GM12878 (cell line): ENCODE measurements around the gene SLC15A3. TPM values are rescaled to one million over a fixed set of nuclear protein-coding genes. Genes with fewer than 3 reads are reported as not detected.

Experiments used
- ATAC-seq: fragments of 200-7000 bp; cut with Tn5 transposase; 3 replicates; pipeline ENCODE4 v1.9.1; 2020; ENCODE audit warnings: mild to moderate bottlenecking, moderate library complexity
- BruUV-seq: library from RNA; stranded (reverse); fragments of 400-500 nt; replicated peaks from 2 replicates; lab custom pipeline; 2021; lab: Mats Ljungman, UMichigan
- CTCF ChIA-PET: fragments of 300-600 bp; sonication (Branson Sonifier 250); formaldehyde crosslinking; extraction: SDS; loops from one replicate; lab custom pipeline; 2021; ENCODE audit warnings: inconsistent platforms; lab: Yijun Ruan, JAX
- POLR2A ChIA-PET: fragments of 350-600 bp; formaldehyde crosslinking; extraction: SDS; loops from one replicate; lab custom pipeline; 2021; ENCODE audit warnings: inconsistent platforms; lab: Charles Lee
- RAD21 ChIA-PET: fragments of 300-600 bp; sonication (Branson Sonifier 250); formaldehyde crosslinking; loops from one replicate; lab custom pipeline; 2023; ENCODE audit warnings: antibody characterized with exemption; ENCODE audit not compliant: unreplicated experiment; lab: Charles Lee
- SMC1A ChIA-PET: fragments of 300-600 bp; sonication (Branson Sonifier 250); formaldehyde crosslinking; loops from one replicate; lab custom pipeline; 2023; ENCODE audit not compliant: unreplicated experiment, uncharacterized antibody; lab: Charles Lee
- DNase-seq: peaks from one replicate; pipeline ENCODE4 v3.0.0-alpha.2; 2011; ENCODE audit warnings: low read depth, low spot score
- FAIRE-seq: peaks from 3 replicates; lab custom pipeline; 2011; peaks lifted over from hg19 to GRCh38; lab: Jason Lieb, UNC
- H2AFZ ChIP-seq: 2 replicates; pipeline ENCODE4 v1.6.0; 2011; ENCODE audit warnings: low read depth, low read length, control low read depth; ENCODE audit not compliant: control insufficient read depth
- H3K27ac ChIP-seq: 2 replicates; pipeline ENCODE4 v1.5.1; 2011; ENCODE audit warnings: control low read depth; ENCODE audit not compliant: control insufficient read depth, insufficient read depth
- H3K27me3 ChIP-seq, 2 experiments: replicated peaks in 1 of 2; 2 replicates each; pipeline versions ENCODE4 v1.6.0 to v1.6.1; 2011; ENCODE audit warnings: low read length in 1 of 2; ENCODE audit not compliant: control insufficient read depth in 2 of 2, insufficient read depth in 2 of 2
- H3K36me3 ChIP-seq, 2 experiments: 2 replicates each; pipeline ENCODE4 v1.5.1; 2011; ENCODE audit warnings: low read length in 1 of 2; ENCODE audit not compliant: control insufficient read depth in 2 of 2, insufficient read depth in 2 of 2
- H3K4me1 ChIP-seq: 2 replicates; pipeline ENCODE4 v1.6.1; 2011; ENCODE audit warnings: mild to moderate bottlenecking, low read length, moderate library complexity, mixed read lengths; ENCODE audit not compliant: control insufficient read depth, insufficient read depth
- H3K4me2 ChIP-seq: 2 replicates; pipeline ENCODE4 v1.6.0; 2011; ENCODE audit warnings: control low read depth; ENCODE audit not compliant: control insufficient read depth, insufficient read depth
- H3K4me3 ChIP-seq: fragments of 200-600 bp; sonication (generic); 2 replicates; pipeline ENCODE4 v1.5.1; 2016
- H3K79me2 ChIP-seq: 2 replicates; pipeline ENCODE4 v1.6.0; 2011; ENCODE audit warnings: low read length; ENCODE audit not compliant: control insufficient read depth, insufficient read depth
- H3K9ac ChIP-seq: 2 replicates; pipeline ENCODE4 v1.8.0; 2011; ENCODE audit warnings: low read length, control low read depth, mixed read lengths; ENCODE audit not compliant: control insufficient read depth, insufficient read depth
- H3K9me3 ChIP-seq: replicated peaks from 3 replicates; pipeline ENCODE4 v1.5.1; 2011; ENCODE audit warnings: mild to moderate bottlenecking, low read length; ENCODE audit not compliant: control insufficient read depth, insufficient read depth
- H4K20me1 ChIP-seq: 2 replicates; pipeline ENCODE4 v1.6.0; 2011; ENCODE audit not compliant: control insufficient read depth, insufficient read depth
- ATF7 ChIP-seq: fragments of 450-650 bp; IDR thresholded peaks from 2 replicates; pipeline ENCODE4 v1.6.1; 2016; ENCODE audit warnings: low read depth, mild to moderate bottlenecking
- BCL11A ChIP-seq: IDR thresholded peaks from 2 replicates; pipeline ENCODE4 v1.6.1; 2011; ENCODE audit warnings: low read depth, low read length
- GATAD2B ChIP-seq: fragments of 450-650 bp; conservative IDR thresholded peaks from 2 replicates; pipeline ENCODE4 v1.6.1; 2017; ENCODE audit warnings: low read depth, mild to moderate bottlenecking, moderate library complexity
- LARP7 ChIP-seq: fragments of 450-650 bp; IDR thresholded peaks from 2 replicates; pipeline ENCODE4 v1.6.1; 2017; ENCODE audit warnings: mild to moderate bottlenecking
- MTA2 ChIP-seq: fragments of 450-650 bp; IDR thresholded peaks from 2 replicates; pipeline ENCODE4 v1.6.1; 2016; ENCODE audit warnings: low read depth, mild to moderate bottlenecking, moderate library complexity
- MYB ChIP-seq: fragments of 150-350 bp; IDR thresholded peaks from 2 replicates; pipeline ENCODE4 v1.6.1; 2014; ENCODE audit warnings: mild to moderate bottlenecking, low read depth, low read length, borderline replicate concordance
- SMAD1 ChIP-seq: fragments of 450-650 bp; IDR thresholded peaks from 2 replicates; pipeline ENCODE4 v1.6.1; 2018; ENCODE audit warnings: mild to moderate bottlenecking, low read depth; ENCODE audit not compliant: partially characterized antibody
- SPI1 ChIP-seq: IDR thresholded peaks from 2 replicates; pipeline ENCODE4 v1.6.1; 2011; ENCODE audit warnings: low read depth, mild to moderate bottlenecking, low read length, moderate library complexity, borderline replicate concordance; ENCODE audit not compliant: insufficient read depth
- SUPT20H ChIP-seq: IDR thresholded peaks from 2 replicates; pipeline ENCODE4 v1.6.1; 2011; ENCODE audit warnings: low read depth, mild to moderate bottlenecking, low read length, moderate library complexity, borderline replicate concordance; ENCODE audit not compliant: control insufficient read depth
- TAF1 ChIP-seq: IDR thresholded peaks from 2 replicates; pipeline ENCODE4 v1.6.1; 2011; ENCODE audit warnings: mild to moderate bottlenecking, low read depth, low read length, borderline replicate concordance
- ZSCAN29 ChIP-seq: fragments of 450-650 bp; IDR thresholded peaks from 2 replicates; pipeline ENCODE4 v1.6.1; 2017; ENCODE audit warnings: mild to moderate bottlenecking, moderate library complexity
- in situ Hi-C: fragments of 300-500 bp; cut with MboI; formaldehyde crosslinking; loops from 9 replicates; pipeline ENCODE4 v1.14.3; 2018; ENCODE audit warnings: mixed read lengths
- intact Hi-C: fragments of 100-400 bp; cut with micrococcal nuclease; formaldehyde crosslinking; loops from one replicate; pipeline ENCODE4 v1.14.2; 2022; ENCODE audit not compliant: unreplicated experiment
- polyA plus RNA-seq, 11 experiments: library from polyadenylated mRNA; depleted of rRNA in 4 of 11; unstranded in 6 of 11; stranded (reverse) in 5 of 11; fragments of >200 nt; fragmentation: Nextera tagmentation in 4 of 11; fragmentation: Illumina TruSeq in 1 of 11; extraction: Ambion mirVana in 4 of 11; extraction: Trizol in 1 of 11; gene quantifications; 1 replicate in 1 of 11; 2 replicates in 10 of 11; pipeline versions ENCODE4 v1.2.1 to v1.2.3, GENCODE V29; 2011 to 2016; ENCODE audit warnings: inconsistent platforms in 2 of 11, missing spikeins in 2 of 11, low read depth in 1 of 11
- total RNA-seq, 4 experiments: library from RNA; depleted of rRNA in 3 of 4; stranded (reverse); fragments of >200 nt in 3 of 4; fragmentation: Illumina TruSeq in 1 of 4; extraction: Trizol in 1 of 4; gene quantifications; 2 replicates each; pipeline versions ENCODE4 v1.2.1 to v1.2.3, GENCODE V29; 2013 to 2021
- TF ChIP-seq, protein P1 (sequence below): IDR thresholded peaks from 2 replicates; pipeline ENCODE4 v1.6.1; 2012; ENCODE audit warnings: improper control_type of control experiment, low read depth, low read length; ENCODE audit not compliant: insufficient replicate concordance
- TF ChIP-seq, protein P2 (sequence below): IDR thresholded peaks from 2 replicates; pipeline ENCODE4 v1.6.1; 2012; ENCODE audit warnings: low read depth, low read length, improper control_type of control experiment
- TF ChIP-seq, protein P3 (sequence below): fragments of 450-650 bp; IDR thresholded peaks from 2 replicates; pipeline ENCODE4 v1.6.1; 2017; ENCODE audit warnings: mild to moderate bottlenecking

The SLC15A3 gene
- total and polyA plus RNA-seq, 10 of the 15 experiments (the other 5 are each of a cell fraction or from before 2014, with no cell fraction given), result 17.7 to 102 (median 55.8) TPM

DNA sequence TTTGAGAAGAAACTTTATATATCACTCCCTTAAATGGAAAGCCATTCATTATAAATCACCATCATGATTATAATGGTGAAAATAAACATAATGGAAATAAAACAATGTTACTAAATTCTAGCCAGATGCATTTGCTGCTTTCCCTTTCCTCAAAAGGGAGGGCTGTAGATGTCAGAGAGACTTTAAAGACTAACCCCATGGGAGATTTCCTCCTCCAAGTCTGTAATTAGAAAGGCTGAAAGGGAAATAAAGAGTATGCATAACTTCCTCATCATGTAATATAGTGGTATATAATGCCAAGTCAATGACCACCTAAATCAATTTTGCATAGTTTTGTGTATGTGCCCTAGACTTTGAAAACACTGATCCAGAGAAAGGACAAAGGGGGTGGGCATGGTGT is 25.9 kb upstream of the SLC15A3 start:
- intact Hi-C loops (no loop called here), in situ Hi-C loops (no loop called here)
- H4K20me1 ChIP-seq, result no peaks in the 10 kb centered on the region
- ChIA-PET CTCF (interaction anchor here (1.0 to 1.8 kb wide), 3 partner anchors 63 to 209 kb away, joined by 3 to 8 read pairs (median 7); no protein-coding TSS in a partner anchor), RAD21 (interaction anchor here (1.5 to 2.0 kb wide), 2 partner anchors 8 to 209 kb away, joined by 5 to 6 read pairs; no protein-coding TSS in a partner anchor), SMC1A (interaction anchor here (0.9 to 1.8 kb wide), 4 partner anchors 8 to 115 kb away, joined by 3 to 7 read pairs (median 6); no protein-coding TSS in a partner anchor), POLR2A (no interaction called here)
- H3K36me3 ChIP-seq, result no peaks in the 10 kb centered on the region
- no TSS peak for BruUV-seq
- H3K4me1 ChIP-seq, result no peaks in the 10 kb centered on the region
- no peak overlapping the region for H3K4me3 ChIP-seq
- DNase-seq (no peak), FAIRE-seq (no peak), ATAC-seq (no peak)
- H3K79me2 ChIP-seq, result no peaks in the 10 kb centered on the region
- H3K27ac ChIP-seq, result no peak overlapping the region
- no peaks in the 10 kb centered on the region for H3K9me3 ChIP-seq
- no peaks in the 10 kb centered on the region for H3K27me3 ChIP-seq
- H3K9ac ChIP-seq, result no peak overlapping the region
- no peak overlapping the region for H3K4me2 ChIP-seq
- no peak overlapping the region for H2AFZ ChIP-seq
- TF ChIP-seq SPI1 (no peak), SMAD1 (no peak), ZSCAN29 (no peak), TAF1 (no peak), ATF7 (no peak), LARP7 (no peak), MTA2 (no peak), BCL11A (no peak), GATAD2B (no peak), SUPT20H (no peak), MYB (no peak)
- TF ChIP-seq, protein P1, sequence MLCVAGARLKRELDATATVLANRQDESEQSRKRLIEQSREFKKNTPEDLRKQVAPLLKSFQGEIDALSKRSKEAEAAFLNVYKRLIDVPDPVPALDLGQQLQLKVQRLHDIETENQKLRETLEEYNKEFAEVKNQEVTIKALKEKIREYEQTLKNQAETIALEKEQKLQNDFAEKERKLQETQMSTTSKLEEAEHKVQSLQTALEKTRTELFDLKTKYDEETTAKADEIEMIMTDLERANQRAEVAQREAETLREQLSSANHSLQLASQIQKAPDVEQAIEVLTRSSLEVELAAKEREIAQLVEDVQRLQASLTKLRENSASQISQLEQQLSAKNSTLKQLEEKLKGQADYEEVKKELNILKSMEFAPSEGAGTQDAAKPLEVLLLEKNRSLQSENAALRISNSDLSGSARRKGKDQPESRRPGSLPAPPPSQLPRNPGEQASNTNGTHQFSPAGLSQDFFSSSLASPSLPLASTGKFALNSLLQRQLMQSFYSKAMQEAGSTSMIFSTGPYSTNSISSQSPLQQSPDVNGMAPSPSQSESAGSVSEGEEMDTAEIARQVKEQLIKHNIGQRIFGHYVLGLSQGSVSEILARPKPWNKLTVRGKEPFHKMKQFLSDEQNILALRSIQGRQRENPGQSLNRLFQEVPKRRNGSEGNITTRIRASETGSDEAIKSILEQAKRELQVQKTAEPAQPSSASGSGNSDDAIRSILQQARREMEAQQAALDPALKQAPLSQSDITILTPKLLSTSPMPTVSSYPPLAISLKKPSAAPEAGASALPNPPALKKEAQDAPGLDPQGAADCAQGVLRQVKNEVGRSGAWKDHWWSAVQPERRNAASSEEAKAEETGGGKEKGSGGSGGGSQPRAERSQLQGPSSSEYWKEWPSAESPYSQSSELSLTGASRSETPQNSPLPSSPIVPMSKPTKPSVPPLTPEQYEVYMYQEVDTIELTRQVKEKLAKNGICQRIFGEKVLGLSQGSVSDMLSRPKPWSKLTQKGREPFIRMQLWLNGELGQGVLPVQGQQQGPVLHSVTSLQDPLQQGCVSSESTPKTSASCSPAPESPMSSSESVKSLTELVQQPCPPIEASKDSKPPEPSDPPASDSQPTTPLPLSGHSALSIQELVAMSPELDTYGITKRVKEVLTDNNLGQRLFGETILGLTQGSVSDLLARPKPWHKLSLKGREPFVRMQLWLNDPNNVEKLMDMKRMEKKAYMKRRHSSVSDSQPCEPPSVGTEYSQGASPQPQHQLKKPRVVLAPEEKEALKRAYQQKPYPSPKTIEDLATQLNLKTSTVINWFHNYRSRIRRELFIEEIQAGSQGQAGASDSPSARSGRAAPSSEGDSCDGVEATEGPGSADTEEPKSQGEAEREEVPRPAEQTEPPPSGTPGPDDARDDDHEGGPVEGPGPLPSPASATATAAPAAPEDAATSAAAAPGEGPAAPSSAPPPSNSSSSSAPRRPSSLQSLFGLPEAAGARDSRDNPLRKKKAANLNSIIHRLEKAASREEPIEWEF, result no peak
- TF ChIP-seq, protein P2, sequence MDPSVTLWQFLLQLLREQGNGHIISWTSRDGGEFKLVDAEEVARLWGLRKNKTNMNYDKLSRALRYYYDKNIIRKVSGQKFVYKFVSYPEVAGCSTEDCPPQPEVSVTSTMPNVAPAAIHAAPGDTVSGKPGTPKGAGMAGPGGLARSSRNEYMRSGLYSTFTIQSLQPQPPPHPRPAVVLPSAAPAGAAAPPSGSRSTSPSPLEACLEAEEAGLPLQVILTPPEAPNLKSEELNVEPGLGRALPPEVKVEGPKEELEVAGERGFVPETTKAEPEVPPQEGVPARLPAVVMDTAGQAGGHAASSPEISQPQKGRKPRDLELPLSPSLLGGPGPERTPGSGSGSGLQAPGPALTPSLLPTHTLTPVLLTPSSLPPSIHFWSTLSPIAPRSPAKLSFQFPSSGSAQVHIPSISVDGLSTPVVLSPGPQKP, result no peak
- TF ChIP-seq, protein P3, sequence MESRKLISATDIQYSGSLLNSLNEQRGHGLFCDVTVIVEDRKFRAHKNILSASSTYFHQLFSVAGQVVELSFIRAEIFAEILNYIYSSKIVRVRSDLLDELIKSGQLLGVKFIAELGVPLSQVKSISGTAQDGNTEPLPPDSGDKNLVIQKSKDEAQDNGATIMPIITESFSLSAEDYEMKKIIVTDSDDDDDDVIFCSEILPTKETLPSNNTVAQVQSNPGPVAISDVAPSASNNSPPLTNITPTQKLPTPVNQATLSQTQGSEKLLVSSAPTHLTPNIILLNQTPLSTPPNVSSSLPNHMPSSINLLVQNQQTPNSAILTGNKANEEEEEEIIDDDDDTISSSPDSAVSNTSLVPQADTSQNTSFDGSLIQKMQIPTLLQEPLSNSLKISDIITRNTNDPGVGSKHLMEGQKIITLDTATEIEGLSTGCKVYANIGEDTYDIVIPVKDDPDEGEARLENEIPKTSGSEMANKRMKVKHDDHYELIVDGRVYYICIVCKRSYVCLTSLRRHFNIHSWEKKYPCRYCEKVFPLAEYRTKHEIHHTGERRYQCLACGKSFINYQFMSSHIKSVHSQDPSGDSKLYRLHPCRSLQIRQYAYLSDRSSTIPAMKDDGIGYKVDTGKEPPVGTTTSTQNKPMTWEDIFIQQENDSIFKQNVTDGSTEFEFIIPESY, result no peak
